SK-N-SH treated with all-trans-retinoic acid at 6 μM for 48 hours (cell line): ENCODE measurements around the gene CDC42BPG.

Experiments
- ATAC-seq: fragments of 200-7000 bp; cut with Tn5 transposase; 3 replicates; pipeline ENCODE4 v1.9.1; 2020; ENCODE audit warnings: mild to moderate bottlenecking, moderate library complexity
- ARNTL ChIP-seq: fragments of 450-650 bp; formaldehyde crosslinking; IDR thresholded peaks from 2 replicates; pipeline ENCODE4 v1.5.0; 2020; ENCODE audit warnings: low read depth, mild to moderate bottlenecking, moderate library complexity, borderline replicate concordance
- BACH2 ChIP-seq: fragments of 250-450 bp; sonication (Bioruptor Pico); IDR thresholded peaks from 2 replicates; pipeline ENCODE4 v1.9.0; 2021; ENCODE audit warnings: mild to moderate bottlenecking, borderline replicate concordance
- CSDC2 ChIP-seq: fragments of 250-450 bp; sonication (Bioruptor Pico); IDR thresholded peaks from 2 replicates; pipeline ENCODE4 v1.5.0; 2020; ENCODE audit warnings: mild to moderate bottlenecking, moderate library complexity
- ESRRG ChIP-seq: fragments of 250-450 bp; sonication (Bioruptor Pico); IDR thresholded peaks from 2 replicates; pipeline ENCODE4 v1.6.1; 2021; ENCODE audit warnings: mild to moderate bottlenecking
- GLIS3 ChIP-seq: fragments of 250-450 bp; sonication (Bioruptor Pico); IDR thresholded peaks from 2 replicates; pipeline ENCODE4 v1.5.0; 2020; ENCODE audit warnings: mild to moderate bottlenecking, moderate library complexity
- OSR1 ChIP-seq: fragments of 250-450 bp; sonication (Bioruptor Pico); IDR thresholded peaks from 2 replicates; pipeline ENCODE4 v1.8.0; 2022; ENCODE audit warnings: moderate library complexity, mild to moderate bottlenecking, inconsistent platforms
- PATZ1 ChIP-seq: fragments of 250-450 bp; sonication (Bioruptor Pico); IDR thresholded peaks from 2 replicates; pipeline ENCODE4 v1.8.0; 2020; ENCODE audit warnings: mild to moderate bottlenecking, moderate library complexity, borderline replicate concordance
- POU6F1 ChIP-seq: fragments of 250-450 bp; sonication (Bioruptor Pico); IDR thresholded peaks from 2 replicates; pipeline ENCODE4 v1.8.0; 2021; ENCODE audit warnings: low read depth, mild to moderate bottlenecking, moderate library complexity, borderline replicate concordance
- PPARA ChIP-seq: fragments of 250-450 bp; sonication (Bioruptor Pico); IDR thresholded peaks from 2 replicates; pipeline ENCODE4 v1.5.0; 2020; ENCODE audit warnings: mild to moderate bottlenecking, borderline replicate concordance
- RARB ChIP-seq: fragments of 250-450 bp; sonication (Bioruptor Pico); IDR thresholded peaks from 2 replicates; pipeline ENCODE4 v1.8.0; 2021; ENCODE audit warnings: mild to moderate bottlenecking, moderate library complexity
- SNAI2 ChIP-seq: fragments of 250-450 bp; sonication (Bioruptor Pico); IDR thresholded peaks from 2 replicates; pipeline ENCODE4 v1.5.0; 2020; ENCODE audit warnings: mild to moderate bottlenecking, moderate library complexity
- TCF4 ChIP-seq: fragments of 250-450 bp; sonication (Bioruptor Pico); IDR thresholded peaks from 2 replicates; pipeline ENCODE4 v1.8.0; 2021; ENCODE audit warnings: mild to moderate bottlenecking, moderate library complexity, borderline replicate concordance
- TOX ChIP-seq: fragments of 250-450 bp; sonication (Bioruptor Pico); IDR thresholded peaks from 2 replicates; pipeline ENCODE4 v1.8.0; 2021; ENCODE audit warnings: mild to moderate bottlenecking, moderate library complexity, borderline replicate concordance
- TSHZ2 ChIP-seq: fragments of 250-450 bp; sonication (Bioruptor Pico); IDR thresholded peaks from 2 replicates; pipeline ENCODE4 v1.5.0; 2020; ENCODE audit warnings: mild to moderate bottlenecking, moderate library complexity
- ZC3H10 ChIP-seq: fragments of 250-450 bp; sonication (Bioruptor Pico); IDR thresholded peaks from 2 replicates; pipeline ENCODE4 v1.5.1; 2021; ENCODE audit warnings: mild to moderate bottlenecking, moderate library complexity
- ZFP3 ChIP-seq: fragments of 250-450 bp; sonication (Bioruptor Pico); IDR thresholded peaks from 2 replicates; pipeline ENCODE4 v1.5.0; 2020; ENCODE audit warnings: mild to moderate bottlenecking, moderate library complexity
- ZFP30 ChIP-seq: fragments of 450-650 bp; formaldehyde crosslinking; IDR thresholded peaks from 2 replicates; pipeline ENCODE4 v1.5.0; 2022; ENCODE audit warnings: mild to moderate bottlenecking, moderate library complexity
- ZNF565 ChIP-seq: fragments of 450-650 bp; formaldehyde crosslinking; conservative IDR thresholded peaks from 2 replicates; pipeline ENCODE4 v1.5.0; 2020; ENCODE audit warnings: low read depth, mild to moderate bottlenecking, moderate library complexity
- ZNF70 ChIP-seq: fragments of 450-650 bp; formaldehyde crosslinking; IDR thresholded peaks from 2 replicates; pipeline ENCODE4 v1.5.0; 2020; ENCODE audit warnings: mild to moderate bottlenecking, moderate library complexity
- ZNF8 ChIP-seq: fragments of 450-650 bp; formaldehyde crosslinking; IDR thresholded peaks from 2 replicates; pipeline ENCODE4 v1.5.0; 2020; ENCODE audit warnings: mild to moderate bottlenecking, moderate library complexity
- TF ChIP-seq, protein P1 (sequence below): fragments of 250-450 bp; sonication (Bioruptor Pico); IDR thresholded peaks from 2 replicates; pipeline ENCODE4 v1.5.1; 2020; ENCODE audit warnings: low read depth, mild to moderate bottlenecking, moderate library complexity
- TF ChIP-seq, protein P2 (sequence below): fragments of 250-450 bp; sonication (Bioruptor Pico); IDR thresholded peaks from 2 replicates; pipeline ENCODE4 v1.5.1; 2021; ENCODE audit warnings: mild to moderate bottlenecking, moderate library complexity

CDC42BPG gene

GRCh38 chr11:64796047-64796756 is 48.3 kb downstream of the CDC42BPG start:
- TF ChIP-seq SNAI2 (CRISPR knock-in tag) (no peak), ZFP3 (no peak), OSR1 (no peak), TSHZ2 (CRISPR knock-in tag) (no peak), GLIS3 (CRISPR knock-in tag) (no peak), ESRRG (CRISPR knock-in tag) (no peak), BACH2 (CRISPR knock-in tag) (no peak), TCF4 (CRISPR knock-in tag) (no peak), PATZ1 (CRISPR knock-in tag) (no peak), TOX (CRISPR knock-in tag) (no peak), ZFP30 (CRISPR knock-in tag) (no peak), ZNF565 (no peak), ZNF70 (CRISPR knock-in tag) (no peak), RARB (CRISPR knock-in tag) (no peak)
- TF ChIP-seq, protein P1, sequence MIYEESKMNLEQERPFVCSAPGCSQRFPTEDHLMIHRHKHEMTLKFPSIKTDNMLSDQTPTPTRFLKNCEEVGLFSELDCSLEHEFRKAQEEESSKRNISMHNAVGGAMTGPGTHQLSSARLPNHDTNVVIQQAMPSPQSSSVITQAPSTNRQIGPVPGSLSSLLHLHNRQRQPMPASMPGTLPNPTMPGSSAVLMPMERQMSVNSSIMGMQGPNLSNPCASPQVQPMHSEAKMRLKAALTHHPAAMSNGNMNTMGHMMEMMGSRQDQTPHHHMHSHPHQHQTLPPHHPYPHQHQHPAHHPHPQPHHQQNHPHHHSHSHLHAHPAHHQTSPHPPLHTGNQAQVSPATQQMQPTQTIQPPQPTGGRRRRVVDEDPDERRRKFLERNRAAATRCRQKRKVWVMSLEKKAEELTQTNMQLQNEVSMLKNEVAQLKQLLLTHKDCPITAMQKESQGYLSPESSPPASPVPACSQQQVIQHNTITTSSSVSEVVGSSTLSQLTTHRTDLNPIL (CRISPR knock-in tag) = no peak
- ATAC-seq = no peak

DNA sequence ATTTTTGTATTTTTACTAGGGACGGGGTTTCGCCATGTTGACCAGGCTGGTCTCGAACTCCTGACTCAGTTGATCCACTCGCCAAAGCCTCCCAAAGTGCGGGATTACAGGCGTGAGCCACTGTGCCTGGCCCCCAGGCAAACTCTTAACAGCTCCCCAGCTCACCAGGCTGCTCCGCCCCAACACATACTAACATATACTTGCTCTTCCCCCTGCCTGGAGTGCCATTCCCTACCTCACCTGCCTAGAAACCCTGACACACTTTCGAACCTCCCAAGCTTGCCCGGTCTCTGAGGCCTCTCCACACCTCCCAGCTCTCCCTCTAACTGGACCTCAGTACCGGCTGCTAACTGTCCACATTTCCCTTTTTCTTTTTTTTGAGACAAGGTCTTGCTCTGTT is 49.9 kb downstream of the CDC42BPG start:
- no peak for TF ChIP-seq CSDC2 (CRISPR knock-in tag)
- TF ChIP-seq ZC3H10 (CRISPR knock-in tag) = no peak
- TF ChIP-seq ZNF70 (CRISPR knock-in tag) = no peak
- no peak for TF ChIP-seq ARNTL
- TF ChIP-seq BACH2 (CRISPR knock-in tag) = no peak
- TF ChIP-seq, all 23 proteins: peak for 0
- no peak for ATAC-seq

DNA sequence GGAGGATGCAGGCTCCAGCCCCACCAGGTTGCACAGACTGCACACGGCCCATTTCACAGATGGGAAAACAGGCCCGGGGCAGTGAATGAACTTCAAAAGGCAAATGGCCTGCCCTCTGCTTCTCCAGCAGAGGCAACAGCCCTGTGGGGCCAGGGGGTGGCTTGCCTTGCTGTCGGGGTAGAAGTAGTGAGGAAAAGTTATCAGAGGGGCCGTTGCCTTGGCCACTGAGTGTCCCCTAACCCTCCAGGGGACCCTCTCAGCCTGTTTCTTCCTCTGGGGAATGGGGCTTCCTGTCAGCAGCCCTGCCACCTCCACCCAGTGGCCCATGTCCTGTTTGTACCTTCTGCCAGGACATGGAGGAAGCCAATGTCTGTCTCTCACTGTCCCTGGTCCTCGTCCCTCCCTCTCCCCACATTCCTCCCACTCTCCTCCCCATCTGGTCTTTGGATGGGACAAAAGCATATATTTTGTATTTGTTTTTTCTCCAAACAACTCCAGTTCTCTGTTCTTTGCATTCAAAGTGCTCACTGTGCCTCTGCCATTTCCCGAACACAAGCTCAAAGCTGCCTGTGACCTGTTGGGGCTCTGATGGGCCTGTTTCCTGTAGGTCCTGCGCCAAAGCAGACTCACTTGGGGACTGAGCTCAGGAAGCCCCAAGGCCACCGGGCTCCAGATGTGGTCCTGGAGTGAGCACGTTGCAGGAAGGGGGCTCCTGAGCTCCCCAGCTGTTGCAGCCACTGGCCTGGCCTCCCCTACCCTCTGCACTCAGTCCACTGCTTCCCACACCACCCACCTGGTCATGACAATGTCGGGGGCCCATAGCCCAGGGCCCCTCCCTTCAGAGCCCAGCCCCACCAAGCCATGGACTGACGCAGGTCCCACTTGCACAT is 50.9 kb downstream of the CDC42BPG start:
- TF ChIP-seq TOX (CRISPR knock-in tag) (no peak), ZNF8 (CRISPR knock-in tag) (no peak), PPARA (no peak), PATZ1 (CRISPR knock-in tag) (no peak), ZC3H10 (CRISPR knock-in tag) (no peak), ZNF70 (CRISPR knock-in tag) (no peak), GLIS3 (CRISPR knock-in tag) (no peak), ZFP30 (CRISPR knock-in tag) (no peak), TCF4 (CRISPR knock-in tag) (no peak), ZFP3 (no peak), POU6F1 (no peak)
- TF ChIP-seq, protein P2, sequence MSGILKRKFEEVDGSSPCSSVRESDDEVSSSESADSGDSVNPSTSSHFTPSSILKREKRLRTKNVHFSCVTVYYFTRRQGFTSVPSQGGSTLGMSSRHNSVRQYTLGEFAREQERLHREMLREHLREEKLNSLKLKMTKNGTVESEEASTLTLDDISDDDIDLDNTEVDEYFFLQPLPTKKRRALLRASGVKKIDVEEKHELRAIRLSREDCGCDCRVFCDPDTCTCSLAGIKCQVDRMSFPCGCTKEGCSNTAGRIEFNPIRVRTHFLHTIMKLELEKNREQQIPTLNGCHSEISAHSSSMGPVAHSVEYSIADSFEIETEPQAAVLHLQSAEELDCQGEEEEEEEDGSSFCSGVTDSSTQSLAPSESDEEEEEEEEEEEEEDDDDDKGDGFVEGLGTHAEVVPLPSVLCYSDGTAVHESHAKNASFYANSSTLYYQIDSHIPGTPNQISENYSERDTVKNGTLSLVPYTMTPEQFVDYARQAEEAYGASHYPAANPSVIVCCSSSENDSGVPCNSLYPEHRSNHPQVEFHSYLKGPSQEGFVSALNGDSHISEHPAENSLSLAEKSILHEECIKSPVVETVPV (CRISPR knock-in tag) = no peak
- TF ChIP-seq, protein P1 (CRISPR knock-in tag) = no peak
- no peak for ATAC-seq
